Gastrocnemius medialis (tissue), 4 donors: Measurements from ENCODE around the gene DCN.

ENCODE experiments used
- POLR2A ChIP-seq, 2 donors: fragments of 450-650 bp; IDR thresholded peaks; one replicate each; pipeline ENCODE4 v1.6.1; 2017; ENCODE audit warnings: antibody characterized with exemption in 2 of 2, mild to moderate bottlenecking in 2 of 2, moderate library complexity in 2 of 2
- TF ChIP-seq, protein P1 (sequence below), 5 experiments: fragments of 450-650 bp in 3 of 5; fragments of 200-600 bp in 2 of 5; sonication (generic) in 2 of 5; IDR thresholded peaks in 4 of 5; conservative IDR thresholded peaks in 1 of 5; 1 replicate in 4 of 5; 2 replicates in 1 of 5; pipeline ENCODE4 v1.5.1; 2016 to 2019; ENCODE audit warnings: antibody characterized with exemption in 5 of 5, mild to moderate bottlenecking in 3 of 5, moderate library complexity in 3 of 5

DNA sequence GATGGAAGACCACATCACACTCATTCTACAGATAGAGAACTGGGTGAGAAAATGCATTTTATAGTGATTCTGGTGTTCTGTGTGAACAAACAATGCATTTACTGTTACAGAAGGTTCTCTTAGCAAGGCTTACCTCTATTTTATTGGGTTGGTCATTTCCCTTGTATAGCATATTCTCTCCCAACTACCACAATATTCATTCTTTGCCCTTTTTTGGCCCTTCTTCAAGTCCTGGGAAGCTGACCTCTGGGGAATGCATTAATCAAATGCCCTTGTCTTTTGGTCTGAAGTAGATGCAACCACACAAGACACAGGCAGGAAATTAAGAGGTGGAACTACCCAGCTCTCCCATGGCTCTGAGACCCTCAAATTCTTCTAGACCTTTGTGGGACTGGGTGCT, 19.5 kb downstream of the DCN start:
- TF ChIP-seq, protein P1, sequence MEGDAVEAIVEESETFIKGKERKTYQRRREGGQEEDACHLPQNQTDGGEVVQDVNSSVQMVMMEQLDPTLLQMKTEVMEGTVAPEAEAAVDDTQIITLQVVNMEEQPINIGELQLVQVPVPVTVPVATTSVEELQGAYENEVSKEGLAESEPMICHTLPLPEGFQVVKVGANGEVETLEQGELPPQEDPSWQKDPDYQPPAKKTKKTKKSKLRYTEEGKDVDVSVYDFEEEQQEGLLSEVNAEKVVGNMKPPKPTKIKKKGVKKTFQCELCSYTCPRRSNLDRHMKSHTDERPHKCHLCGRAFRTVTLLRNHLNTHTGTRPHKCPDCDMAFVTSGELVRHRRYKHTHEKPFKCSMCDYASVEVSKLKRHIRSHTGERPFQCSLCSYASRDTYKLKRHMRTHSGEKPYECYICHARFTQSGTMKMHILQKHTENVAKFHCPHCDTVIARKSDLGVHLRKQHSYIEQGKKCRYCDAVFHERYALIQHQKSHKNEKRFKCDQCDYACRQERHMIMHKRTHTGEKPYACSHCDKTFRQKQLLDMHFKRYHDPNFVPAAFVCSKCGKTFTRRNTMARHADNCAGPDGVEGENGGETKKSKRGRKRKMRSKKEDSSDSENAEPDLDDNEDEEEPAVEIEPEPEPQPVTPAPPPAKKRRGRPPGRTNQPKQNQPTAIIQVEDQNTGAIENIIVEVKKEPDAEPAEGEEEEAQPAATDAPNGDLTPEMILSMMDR (IDR thresholded peaks at IDR 0.05 in 4 of 5, conservative IDR thresholded peaks at IDR 0.05 in 1 of 5), result no peak
- no peak for TF ChIP-seq POLR2A (IDR thresholded peaks at IDR 0.05)
